GM12891 (cell line): ENCODE data around the gene NDUFA13.

Experiments used
- PAX5 ChIP-seq: IDR thresholded peaks from 2 replicates; pipeline ENCODE4 v1.6.1; 2011; ENCODE audit warnings: low read length, moderate library complexity, mild to moderate bottlenecking; ENCODE audit not compliant: insufficient read depth, severe bottlenecking
- POLR2A ChIP-seq: IDR thresholded peaks from 2 replicates; pipeline ENCODE4 v1.6.1; 2011; ENCODE audit warnings: low read depth, low read length, control low read depth
- POLR2AphosphoS5 ChIP-seq: IDR thresholded peaks from 2 replicates; pipeline ENCODE4 v1.6.1; 2011; ENCODE audit warnings: low read depth, low read length, control low read depth
- POU2F2 ChIP-seq: IDR thresholded peaks from 2 replicates; pipeline ENCODE4 v1.6.1; 2011; ENCODE audit warnings: low read depth, mild to moderate bottlenecking, control low read depth, low read length, moderate library complexity
- SPI1 ChIP-seq: IDR thresholded peaks from 2 replicates; pipeline ENCODE4 v1.6.1; 2011; ENCODE audit warnings: low read depth, low read length, control low read depth
- TAF1 ChIP-seq: IDR thresholded peaks from 2 replicates; pipeline ENCODE4 v1.6.1; 2011; ENCODE audit warnings: low read depth, low read length, control low read depth

GRCh38 chr19:19561946-19562664 lies 46.1 kb downstream of the NDUFA13 start:
- TF ChIP-seq POLR2A (no peak), TAF1 (no peak), POLR2AphosphoS5 (no peak), PAX5 (no peak), SPI1 (no peak), POU2F2 (no peak)
